Spleen (tissue), 11 donors: ENCODE measurements around the gene SHISA6. TPM values are rescaled to one million over a fixed set of nuclear protein-coding genes. Genes with fewer than 3 reads are reported as not detected.

Source experiments
- DNase-seq: peaks from one replicate; pipeline ENCODE4 v3.0.0-alpha.2; 2020
- H3K27ac ChIP-seq, 8 donors: fragments of 200-600 bp; sonication (generic) in 7 of 8; 1 replicate in 4 of 8; 2 replicates in 4 of 8; pipeline versions ENCODE4 v1.5.0 to v1.8.0; 2016 to 2021; ENCODE audit warnings: inconsistent platforms in 4 of 8, mild to moderate bottlenecking in 4 of 8, moderate library complexity in 1 of 8
- H3K27me3 ChIP-seq, 7 donors: fragments of 200-600 bp; sonication (generic) in 6 of 7; replicated peaks in 1 of 7; 1 replicate in 4 of 7; 2 replicates in 3 of 7; pipeline versions ENCODE4 v1.5.0 to v1.8.0; 2016 to 2021; ENCODE audit warnings: inconsistent platforms in 3 of 7, mild to moderate bottlenecking in 1 of 7
- H3K36me3 ChIP-seq, 6 donors: fragments of 200-600 bp; sonication (generic) in 5 of 6; 1 replicate in 4 of 6; 2 replicates in 2 of 6; pipeline versions ENCODE4 v1.5.0 to v1.8.0; 2016 to 2021; ENCODE audit warnings: inconsistent platforms in 2 of 6
- H3K4me1 ChIP-seq, 6 donors: fragments of 200-600 bp; sonication (generic) in 5 of 6; 1 replicate in 3 of 6; 2 replicates in 3 of 6; pipeline versions ENCODE4 v1.5.0 to v1.8.0; 2016 to 2021; ENCODE audit warnings: inconsistent platforms in 3 of 6
- H3K4me3 ChIP-seq, 8 donors: fragments of 200-600 bp; sonication (generic) in 7 of 8; 1 replicate in 4 of 8; 2 replicates in 4 of 8; pipeline versions ENCODE4 v1.5.0 to v1.8.0; 2016 to 2021; ENCODE audit warnings: inconsistent platforms in 4 of 8, mild to moderate bottlenecking in 4 of 8, moderate library complexity in 2 of 8
- H3K9me3 ChIP-seq, 8 donors: fragments of 200-600 bp; sonication (generic) in 7 of 8; 1 replicate in 4 of 8; 2 replicates in 4 of 8; pipeline versions ENCODE4 v1.5.0 to v1.8.0; 2016 to 2021; ENCODE audit warnings: inconsistent platforms in 4 of 8
- POLR2A ChIP-seq, 3 donors: fragments of 450-650 bp; IDR thresholded peaks; one replicate each; pipeline ENCODE4 v1.5.1; 2017; ENCODE audit warnings: antibody characterized with exemption in 3 of 3, mild to moderate bottlenecking in 1 of 3
- POLR2AphosphoS5 ChIP-seq, 3 donors: sonication (generic); formaldehyde crosslinking; IDR thresholded peaks; one replicate each; pipeline ENCODE4 v1.5.1; 2017; ENCODE audit warnings: antibody characterized with exemption in 3 of 3
- WGBS, 5 donors: extraction: QIAGEN DNeasy Blood & Tissue Kit in 3 of 5; methylation state at CpG; one replicate each; pipeline versions ENCODE4 v1.1.5 to v1.1.7; 2013 to 2018; 5-methylcytosine and 5-hydroxymethylcytosine counted together
- intact Hi-C: fragments of 100-400 bp; cut with DNase I; formaldehyde crosslinking; loops from one replicate; pipeline ENCODE4 v1.15.0; 2023; ENCODE audit warnings: low total_unique reads
- polyA plus RNA-seq, 3 donors: library from polyadenylated mRNA; stranded (reverse); fragments of 200-250 nt; gene quantifications; one replicate each; pipeline ENCODE4 v1.2.1, GENCODE V29; 2013
- total RNA-seq, 7 donors: library from RNA; depleted of rRNA in 3 of 7; stranded (reverse); fragments of >200 nt in 3 of 7; fragmentation: NEBNext Ultra II Directional in 4 of 7; extraction: Animal tissue kit (Norgen Biotek cat#: 25700) in 4 of 7; gene quantifications; one replicate each; pipeline versions ENCODE4 v1.1.0 to v1.2.1, GENCODE V29; 2016 to 2021
- TF ChIP-seq, protein P1 (sequence below), 11 experiments: fragments of 200-600 bp in 7 of 11; fragments of 450-650 bp in 4 of 11; sonication (generic) in 4 of 11; IDR thresholded peaks in 8 of 11; conservative IDR thresholded peaks in 3 of 11; 1 replicate in 7 of 11; 2 replicates in 4 of 11; pipeline versions ENCODE4 v1.4.0 to v1.8.0; 2016 to 2021; ENCODE audit warnings: antibody characterized with exemption in 11 of 11, inconsistent platforms in 4 of 11, mild to moderate bottlenecking in 1 of 11
- donor health status: healthy with polysubstance abuse.
- donor health status: DM: no; HTN: no; CAD: no; lungs with moderate emphysema.
- donor health status: DM: no; HTN: no; CAD: no.
- donor health status: Bipolar disorder and iron deficiency.
- donor health status: healthy.
- donor health status: DM: no; HTN: no; CAD: no.
- donor health status: DM: yes; HTN: yes; CAD: no.

SHISA6 gene
- total and polyA plus RNA-seq, 10 donors = under 0.01 to 0.35 (median 0.10) TPM; not detected in 3

DNA sequence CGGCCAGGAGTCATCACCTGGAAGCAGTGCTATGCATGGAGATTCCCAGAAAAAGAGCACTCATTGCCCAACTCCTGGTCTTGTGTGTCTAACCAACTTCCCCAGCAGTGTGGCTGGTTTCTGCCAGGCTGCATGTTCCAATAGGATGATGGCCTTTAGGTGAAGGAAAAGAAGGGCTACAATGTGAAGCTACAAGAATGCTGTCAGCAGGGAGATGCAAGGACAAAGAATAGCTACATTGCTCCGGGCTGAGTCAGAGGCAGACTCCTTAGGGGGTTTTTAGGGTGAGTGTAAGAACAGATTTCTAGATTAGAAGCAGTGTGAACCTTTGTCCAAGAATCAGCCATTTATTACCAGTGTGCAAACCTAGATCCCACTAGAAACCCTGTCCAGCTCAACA, 294.2 kb downstream of the SHISA6 start:
- no peak for DNase-seq
- Histone ChIP-seq H3K36me3 (no peaks in the 10 kb centered on the region), H3K4me1 (no peaks in the 10 kb centered on the region), H3K4me3 (no peak overlapping the region), H3K9me3 (peaks cover 0 to 24% (median under 1%) of the 10 kb centered on the region in 8 donors), H3K27me3 (no peaks in the 10 kb centered on the region), H3K27ac (no peak overlapping the region)
- TF ChIP-seq POLR2AphosphoS5 (IDR thresholded peaks at IDR 0.05) (no peak), POLR2A (IDR thresholded peaks at IDR 0.05) (no peak)
- TF ChIP-seq, protein P1, sequence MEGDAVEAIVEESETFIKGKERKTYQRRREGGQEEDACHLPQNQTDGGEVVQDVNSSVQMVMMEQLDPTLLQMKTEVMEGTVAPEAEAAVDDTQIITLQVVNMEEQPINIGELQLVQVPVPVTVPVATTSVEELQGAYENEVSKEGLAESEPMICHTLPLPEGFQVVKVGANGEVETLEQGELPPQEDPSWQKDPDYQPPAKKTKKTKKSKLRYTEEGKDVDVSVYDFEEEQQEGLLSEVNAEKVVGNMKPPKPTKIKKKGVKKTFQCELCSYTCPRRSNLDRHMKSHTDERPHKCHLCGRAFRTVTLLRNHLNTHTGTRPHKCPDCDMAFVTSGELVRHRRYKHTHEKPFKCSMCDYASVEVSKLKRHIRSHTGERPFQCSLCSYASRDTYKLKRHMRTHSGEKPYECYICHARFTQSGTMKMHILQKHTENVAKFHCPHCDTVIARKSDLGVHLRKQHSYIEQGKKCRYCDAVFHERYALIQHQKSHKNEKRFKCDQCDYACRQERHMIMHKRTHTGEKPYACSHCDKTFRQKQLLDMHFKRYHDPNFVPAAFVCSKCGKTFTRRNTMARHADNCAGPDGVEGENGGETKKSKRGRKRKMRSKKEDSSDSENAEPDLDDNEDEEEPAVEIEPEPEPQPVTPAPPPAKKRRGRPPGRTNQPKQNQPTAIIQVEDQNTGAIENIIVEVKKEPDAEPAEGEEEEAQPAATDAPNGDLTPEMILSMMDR (IDR thresholded peaks at IDR 0.05 in 8 of 11, conservative IDR thresholded peaks at IDR 0.05 in 3 of 11) = no peak
- WGBS, 5 donors = 67 to 86% (median 78%) methylated on average over 2 of the region's 2 CpGs
- intact Hi-C loops = no loop called here

DNA sequence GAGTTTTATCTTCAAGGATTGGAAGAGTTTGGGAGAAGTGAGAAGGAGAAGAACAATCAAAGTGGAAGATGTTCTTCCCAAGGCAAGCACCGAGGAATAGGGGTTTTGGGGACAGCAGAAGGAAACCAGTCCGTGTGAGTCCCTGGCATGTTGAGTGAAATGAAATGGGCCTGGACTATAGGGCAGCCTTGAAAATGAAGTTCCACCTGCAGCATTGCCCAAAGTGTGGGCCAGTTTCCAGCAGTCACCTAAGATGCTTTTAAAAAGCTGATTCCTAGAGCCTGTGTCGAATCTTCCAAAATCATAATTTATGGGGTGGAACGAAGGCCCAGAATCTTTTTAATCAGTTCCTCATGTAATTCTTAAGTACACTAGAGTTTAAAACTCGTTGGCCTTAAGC, 297.4 kb downstream of the SHISA6 start:
- no peak overlapping the region for H3K4me3 ChIP-seq
- H3K36me3 ChIP-seq = no peaks in the 10 kb centered on the region
- DNase-seq = no peak
- intact Hi-C loops = no loop called here
- no peak overlapping the region for H3K27ac ChIP-seq
- peaks cover 0 to 56% (median 27%) of the 10 kb centered on the region in 8 donors for H3K9me3 ChIP-seq
- no peaks in the 10 kb centered on the region for H3K4me1 ChIP-seq
- WGBS, 5 donors = 80 to 89% (median 83%) methylated on average over 5 of the region's 5 CpGs
- H3K27me3 ChIP-seq = no peaks in the 10 kb centered on the region
- TF ChIP-seq POLR2A (IDR thresholded peaks at IDR 0.05) (no peak), POLR2AphosphoS5 (IDR thresholded peaks at IDR 0.05) (no peak)
- TF ChIP-seq, protein P1 (IDR thresholded peaks at IDR 0.05 in 8 of 11, conservative IDR thresholded peaks at IDR 0.05 in 3 of 11) = no peak

DNA sequence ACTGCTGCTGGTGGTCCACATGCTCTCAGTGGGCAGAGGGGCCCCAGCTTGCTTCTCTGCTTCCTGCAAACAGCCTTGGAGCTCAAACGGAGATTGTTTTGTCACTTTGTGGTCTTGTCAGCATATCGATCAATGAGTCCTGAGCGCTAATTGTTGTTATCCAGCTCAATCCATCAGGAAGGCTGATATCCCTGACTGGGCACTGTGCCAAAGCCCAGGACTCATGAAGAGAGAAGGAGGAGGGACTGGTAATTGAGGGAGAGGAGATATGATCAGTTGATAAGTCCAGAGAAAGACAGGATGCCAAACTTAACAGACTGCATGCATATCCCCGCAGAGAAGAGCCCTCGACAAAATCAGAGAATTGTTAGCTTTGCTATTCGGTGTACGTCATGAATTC, 298.6 kb downstream of the SHISA6 start:
- WGBS, 5 donors = 69 to 78% (median 73%) methylated on average over 7 of the region's 7 CpGs
- no peak for TF ChIP-seq POLR2AphosphoS5 (IDR thresholded peaks at IDR 0.05)
- TF ChIP-seq POLR2A (IDR thresholded peaks at IDR 0.05) = no peak
- TF ChIP-seq, protein P1 (IDR thresholded peaks at IDR 0.05 in 8 of 11, conservative IDR thresholded peaks at IDR 0.05 in 3 of 11) = no peak
- Histone ChIP-seq H3K9me3 (peaks cover 0 to 59% (median 27%) of the 10 kb centered on the region in 8 donors), H3K4me3 (no peak overlapping the region), H3K36me3 (no peaks in the 10 kb centered on the region), H3K27ac (no peak overlapping the region), H3K27me3 (no peaks in the 10 kb centered on the region), H3K4me1 (no peaks in the 10 kb centered on the region)
- no peak for DNase-seq
- intact Hi-C loops = no loop called here

DNA sequence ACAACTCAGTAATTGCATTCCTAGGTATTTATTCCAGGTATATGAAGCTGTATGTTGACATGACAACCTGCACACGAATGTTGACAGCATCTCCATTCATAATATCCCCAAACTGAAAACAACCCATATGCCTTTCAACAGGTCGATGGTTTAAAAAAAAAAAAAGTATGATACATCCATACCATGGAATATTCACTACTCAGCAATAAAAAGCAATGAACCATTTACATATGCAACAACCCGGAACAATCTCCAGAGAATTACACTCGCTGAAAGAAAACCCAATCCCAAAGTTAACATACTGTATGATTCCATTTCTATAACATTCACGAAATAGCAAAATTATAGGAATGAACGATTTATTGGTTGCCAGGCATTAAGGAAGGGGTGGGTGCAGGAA, 304.0 kb downstream of the SHISA6 start:
- no peak overlapping the region for H3K27ac ChIP-seq
- TF ChIP-seq POLR2A (IDR thresholded peaks at IDR 0.05) (no peak), POLR2AphosphoS5 (IDR thresholded peaks at IDR 0.05) (no peak)
- TF ChIP-seq, protein P1 (IDR thresholded peaks at IDR 0.05 in 8 of 11, conservative IDR thresholded peaks at IDR 0.05 in 3 of 11) = no peak
- no peak overlapping the region for H3K4me3 ChIP-seq
- no peaks in the 10 kb centered on the region for H3K27me3 ChIP-seq
- peaks cover 0 to 38% (median 26%) of the 10 kb centered on the region in 8 donors for H3K9me3 ChIP-seq
- H3K4me1 ChIP-seq = no peaks in the 10 kb centered on the region
- WGBS, 5 donors = 73 to 83% (median 76%) methylated on average over 6 of the region's 6 CpGs
- DNase-seq = no peak
- intact Hi-C loops = no loop called here
- H3K36me3 ChIP-seq = no peaks in the 10 kb centered on the region
